HCT116 (cell line): ENCODE data around the gene ZBTB7C. TPM values are rescaled to one million over a fixed set of nuclear protein-coding genes. Genes with fewer than 3 reads are reported as not detected.

Experiments used
- ATAC-seq: fragments of 200-7000 bp; cut with Tn5 transposase; 2 replicates; pipeline ENCODE4 v1.9.1; 2020; ENCODE audit warnings: mild to moderate bottlenecking, moderate library complexity
- BruUV-seq: library from RNA; stranded (reverse); fragments of 400-500 nt; replicated peaks from 2 replicates; lab custom pipeline; 2021; lab: Mats Ljungman, UMichigan
- CTCF ChIA-PET: fragments of 300-600 bp; sonication (Branson Sonifier 250); formaldehyde crosslinking; loops from one replicate; lab custom pipeline; 2021; ENCODE audit warnings: antibody characterized with exemption; lab: Charles Lee
- POLR2A ChIA-PET: fragments of 300-600, 350-600 bp; sonication (Branson Sonifier 250); formaldehyde crosslinking; loops from one replicate; lab custom pipeline; 2021; ENCODE audit warnings: antibody characterized with exemption; lab: Charles Lee
- RAD21 ChIA-PET, 2 experiments: fragments of 300-600 bp; sonication (Branson Sonifier 250); formaldehyde crosslinking; loops; one replicate each; lab custom pipeline; 2023; ENCODE audit warnings: low total read pairs in 2 of 2; ENCODE audit not compliant: uncharacterized antibody in 2 of 2, unreplicated experiment in 2 of 2, low non-redundant PET in 1 of 2; lab: Charles Lee
- DNase-seq: peaks from one replicate; pipeline ENCODE4 v3.0.0-alpha.2; 2010; ENCODE audit warnings: low read depth, low spot score
- H2AFZ ChIP-seq: fragments of 200-600 bp; shearing (Covaris generic), sonication (generic); 2 replicates; pipeline ENCODE4 v1.6.1; 2017; ENCODE audit warnings: low read depth, mixed run types, mixed read lengths, antibody characterized with exemption, low read length; ENCODE audit not compliant: poor library complexity, severe bottlenecking
- H3K27ac ChIP-seq: 2 replicates; pipeline ENCODE4 v1.5.1; 2012; ENCODE audit warnings: low read depth, low read length
- H3K27me3 ChIP-seq: fragments of 200-600 bp; sonication (generic); 2 replicates; pipeline ENCODE4 v1.6.1; 2016; ENCODE audit warnings: mixed run types, low read length, mixed read lengths; ENCODE audit not compliant: insufficient read depth
- H3K36me3 ChIP-seq, 2 experiments: fragments of 200-500 bp in 1 of 2; fragments of 200-600 bp in 1 of 2; sonication (Bioruptor generic) in 1 of 2; sonication (generic) in 1 of 2; 2 replicates each; pipeline versions ENCODE4 v1.5.1 to v1.6.1; 2014 to 2016; ENCODE audit warnings: low read length in 2 of 2, inconsistent platforms in 1 of 2, mixed read lengths in 1 of 2, mixed run types in 1 of 2; ENCODE audit not compliant: insufficient read depth in 2 of 2, control insufficient read depth in 1 of 2
- H3K4me1 ChIP-seq, 2 experiments: fragments of 200-600 bp in 1 of 2; sonication (generic) in 1 of 2; 2 replicates each; pipeline versions ENCODE4 v1.5.1 to v1.6.1; 2012 to 2017; ENCODE audit warnings: low read length in 2 of 2, inconsistent platforms in 1 of 2, mild to moderate bottlenecking in 1 of 2, mixed read lengths in 1 of 2, mixed run types in 1 of 2, moderate library complexity in 1 of 2; ENCODE audit not compliant: insufficient read depth in 2 of 2, control insufficient read depth in 1 of 2
- H3K4me2 ChIP-seq: fragments of 200-600 bp; sonication (generic); 2 replicates; pipeline ENCODE4 v1.6.1; 2017; ENCODE audit warnings: mixed run types, low read length, mixed read lengths
- H3K4me3 ChIP-seq, 2 experiments: fragments of 200-600 bp in 1 of 2; sonication (generic) in 1 of 2; replicated peaks in 1 of 2; 2 replicates each; pipeline ENCODE4 v1.5.1; 2011 to 2016; ENCODE audit warnings: low read length in 2 of 2, control low read depth in 1 of 2, low read depth in 1 of 2, mild to moderate bottlenecking in 1 of 2, mixed read lengths in 1 of 2, mixed run types in 1 of 2
- H3K79me2 ChIP-seq: fragments of 200-600 bp; sonication (generic); 2 replicates; pipeline ENCODE4 v1.6.1; 2017; ENCODE audit warnings: mild to moderate bottlenecking, mixed run types, low read length, moderate library complexity, mixed read lengths; ENCODE audit not compliant: insufficient read depth
- H3K9ac ChIP-seq: fragments of 200-600 bp; sonication (generic); 2 replicates; pipeline ENCODE4 v1.6.1; 2016; ENCODE audit warnings: low read length, mixed read lengths
- H3K9me2 ChIP-seq: fragments of 200-600 bp; sonication (generic), shearing (Covaris generic); 2 replicates; pipeline ENCODE4 v1.6.1; 2017; ENCODE audit warnings: mixed run types, mild to moderate bottlenecking, moderate library complexity; ENCODE audit not compliant: insufficient read depth
- H3K9me3 ChIP-seq, 2 experiments: fragments of 200-500 bp in 1 of 2; fragments of 200-600 bp in 1 of 2; sonication (Bioruptor generic) in 1 of 2; sonication (generic) in 1 of 2; 2 replicates each; pipeline ENCODE4 v1.6.1; 2014 to 2017; ENCODE audit warnings: low read length in 2 of 2, mixed read lengths in 2 of 2, inconsistent platforms in 1 of 2, low read depth in 1 of 2, mild to moderate bottlenecking in 1 of 2, mixed run types in 1 of 2, moderate library complexity in 1 of 2; ENCODE audit not compliant: control insufficient read depth in 1 of 2, insufficient read depth in 1 of 2
- H4K20me1 ChIP-seq: fragments of 200-600 bp; sonication (generic), shearing (Covaris generic); 2 replicates; pipeline ENCODE4 v1.6.1; 2017; ENCODE audit warnings: mixed run types, mild to moderate bottlenecking, moderate library complexity; ENCODE audit not compliant: insufficient read depth
- CBX3 ChIP-seq: IDR thresholded peaks from 2 replicates; pipeline ENCODE4 v1.6.1; 2012; ENCODE audit warnings: low read depth
- CEBPB ChIP-seq: IDR thresholded peaks from 2 replicates; pipeline ENCODE4 v1.6.1; 2012; ENCODE audit warnings: low read depth
- EGR1 ChIP-seq: IDR thresholded peaks from 2 replicates; pipeline ENCODE4 v1.6.1; 2012; ENCODE audit warnings: low read depth
- EZH2phosphoT487 ChIP-seq: fragments of 200-600 bp; IDR thresholded peaks from 2 replicates; pipeline ENCODE4 v1.6.1; 2018; ENCODE audit warnings: antibody characterized with exemption, borderline replicate concordance
- FOSL1 ChIP-seq: IDR thresholded peaks from 2 replicates; pipeline ENCODE4 v1.6.1; 2012; ENCODE audit warnings: low read depth
- JUND ChIP-seq: IDR thresholded peaks from 2 replicates; pipeline ENCODE4 v1.6.1; 2012
- MAX ChIP-seq: IDR thresholded peaks from 2 replicates; pipeline ENCODE4 v1.6.1; 2012
- POLR2AphosphoS5 ChIP-seq: IDR thresholded peaks from 2 replicates; pipeline ENCODE4 v1.6.1; 2011; ENCODE audit warnings: mild to moderate bottlenecking, low read depth, low read length, moderate library complexity
- SIN3A ChIP-seq: IDR thresholded peaks from 2 replicates; pipeline ENCODE4 v1.6.1; 2012; ENCODE audit warnings: low read depth
- SP1 ChIP-seq: IDR thresholded peaks from 2 replicates; pipeline ENCODE4 v1.6.1; 2012; ENCODE audit warnings: low read depth
- SRF ChIP-seq: IDR thresholded peaks from 2 replicates; pipeline ENCODE4 v1.6.1; 2012; ENCODE audit warnings: low read depth
- YY1 ChIP-seq: IDR thresholded peaks from 2 replicates; pipeline ENCODE4 v1.6.1; 2011; ENCODE audit warnings: low read length, low read depth, moderate library complexity, mild to moderate bottlenecking; ENCODE audit not compliant: insufficient replicate concordance; ENCODE audit errors: extremely low read depth
- ZBTB33 ChIP-seq: IDR thresholded peaks from 2 replicates; pipeline ENCODE4 v1.6.1; 2011; ENCODE audit warnings: mild to moderate bottlenecking, low read length, moderate library complexity; ENCODE audit not compliant: insufficient replicate concordance; ENCODE audit errors: extremely low read depth
- ZFX ChIP-seq: fragments of 450-650 bp; IDR thresholded peaks from 2 replicates; pipeline ENCODE4 v1.6.1; 2017
- ZNF274 ChIP-seq: fragments of 200-500 bp; sonication (Bioruptor generic); IDR thresholded peaks from 2 replicates; pipeline ENCODE4 v1.6.1; 2014; ENCODE audit warnings: mild to moderate bottlenecking, low read depth, low read length, inconsistent platforms
- intact Hi-C: fragments of 100-400 bp; cut with micrococcal nuclease; formaldehyde crosslinking; loops from 2 replicates; pipeline ENCODE4 v1.10.0; 2022
- total RNA-seq: library from RNA; stranded (reverse); gene quantifications from one replicate; pipeline ENCODE4 v1.2.1, GENCODE V29; 2021; ENCODE audit not compliant: unreplicated experiment
- TF ChIP-seq, protein P1 (sequence below), 3 experiments: fragments of 200-600 bp in 1 of 3; sonication (generic) in 1 of 3; IDR thresholded peaks in 2 of 3; conservative IDR thresholded peaks in 1 of 3; 2 replicates each; pipeline ENCODE4 v1.5.1; 2012 to 2017; ENCODE audit warnings: low read depth in 2 of 3, low read length in 2 of 3, antibody characterized with exemption in 1 of 3, borderline replicate concordance in 1 of 3, control low read depth in 1 of 3, mild to moderate bottlenecking in 1 of 3, mixed read lengths in 1 of 3, mixed run types in 1 of 3, moderate library complexity in 1 of 3; ENCODE audit not compliant: insufficient read depth in 1 of 3
- TF ChIP-seq, protein P2 (sequence below): IDR thresholded peaks from 2 replicates; pipeline ENCODE4 v1.6.1; 2012; ENCODE audit warnings: low read depth

The ZBTB7C gene
- total RNA-seq, 1 experiment from 2014 or later, result 0.37 TPM

- RAD21 ChIA-PET, result no interaction called here
- Histone ChIP-seq H4K20me1 (no peaks in the 10 kb centered on the region), H3K27ac (no peak overlapping the region), H3K4me3 (no peak overlapping the region), H3K9ac (no peak overlapping the region), H3K9me3 (no peaks in the 10 kb centered on the region; a peak in 1 of 4 replicates), H3K27me3 (no peaks in the 10 kb centered on the region), H3K4me2 (no peak overlapping the region), H3K9me2 (no peaks in the 10 kb centered on the region), H2AFZ (no peak overlapping the region), H3K36me3 (no peaks in the 10 kb centered on the region), H3K79me2 (no peaks in the 10 kb centered on the region), H3K4me1 (no peaks in the 10 kb centered on the region)
- ATAC-seq (no peak), DNase-seq (no peak)
- CTCF ChIA-PET, result interaction anchor here (0.7 kb wide), 1 partner anchor 25 kb away, joined by 3 read pairs; no protein-coding TSS in a partner anchor
- TF ChIP-seq, protein P1, sequence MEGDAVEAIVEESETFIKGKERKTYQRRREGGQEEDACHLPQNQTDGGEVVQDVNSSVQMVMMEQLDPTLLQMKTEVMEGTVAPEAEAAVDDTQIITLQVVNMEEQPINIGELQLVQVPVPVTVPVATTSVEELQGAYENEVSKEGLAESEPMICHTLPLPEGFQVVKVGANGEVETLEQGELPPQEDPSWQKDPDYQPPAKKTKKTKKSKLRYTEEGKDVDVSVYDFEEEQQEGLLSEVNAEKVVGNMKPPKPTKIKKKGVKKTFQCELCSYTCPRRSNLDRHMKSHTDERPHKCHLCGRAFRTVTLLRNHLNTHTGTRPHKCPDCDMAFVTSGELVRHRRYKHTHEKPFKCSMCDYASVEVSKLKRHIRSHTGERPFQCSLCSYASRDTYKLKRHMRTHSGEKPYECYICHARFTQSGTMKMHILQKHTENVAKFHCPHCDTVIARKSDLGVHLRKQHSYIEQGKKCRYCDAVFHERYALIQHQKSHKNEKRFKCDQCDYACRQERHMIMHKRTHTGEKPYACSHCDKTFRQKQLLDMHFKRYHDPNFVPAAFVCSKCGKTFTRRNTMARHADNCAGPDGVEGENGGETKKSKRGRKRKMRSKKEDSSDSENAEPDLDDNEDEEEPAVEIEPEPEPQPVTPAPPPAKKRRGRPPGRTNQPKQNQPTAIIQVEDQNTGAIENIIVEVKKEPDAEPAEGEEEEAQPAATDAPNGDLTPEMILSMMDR (IDR thresholded peaks at IDR 0.05 in 2 of 3, conservative IDR thresholded peaks at IDR 0.05 in 1 of 3; ENCODE audit: borderline replicate concordance in 1 of 3, insufficient read depth in 1 of 3, low read depth in 2 of 3, low read length in 2 of 3), result no peak
- no peak for TF ChIP-seq SIN3A
- no peak for TF ChIP-seq EGR1
- TF ChIP-seq, protein P2, sequence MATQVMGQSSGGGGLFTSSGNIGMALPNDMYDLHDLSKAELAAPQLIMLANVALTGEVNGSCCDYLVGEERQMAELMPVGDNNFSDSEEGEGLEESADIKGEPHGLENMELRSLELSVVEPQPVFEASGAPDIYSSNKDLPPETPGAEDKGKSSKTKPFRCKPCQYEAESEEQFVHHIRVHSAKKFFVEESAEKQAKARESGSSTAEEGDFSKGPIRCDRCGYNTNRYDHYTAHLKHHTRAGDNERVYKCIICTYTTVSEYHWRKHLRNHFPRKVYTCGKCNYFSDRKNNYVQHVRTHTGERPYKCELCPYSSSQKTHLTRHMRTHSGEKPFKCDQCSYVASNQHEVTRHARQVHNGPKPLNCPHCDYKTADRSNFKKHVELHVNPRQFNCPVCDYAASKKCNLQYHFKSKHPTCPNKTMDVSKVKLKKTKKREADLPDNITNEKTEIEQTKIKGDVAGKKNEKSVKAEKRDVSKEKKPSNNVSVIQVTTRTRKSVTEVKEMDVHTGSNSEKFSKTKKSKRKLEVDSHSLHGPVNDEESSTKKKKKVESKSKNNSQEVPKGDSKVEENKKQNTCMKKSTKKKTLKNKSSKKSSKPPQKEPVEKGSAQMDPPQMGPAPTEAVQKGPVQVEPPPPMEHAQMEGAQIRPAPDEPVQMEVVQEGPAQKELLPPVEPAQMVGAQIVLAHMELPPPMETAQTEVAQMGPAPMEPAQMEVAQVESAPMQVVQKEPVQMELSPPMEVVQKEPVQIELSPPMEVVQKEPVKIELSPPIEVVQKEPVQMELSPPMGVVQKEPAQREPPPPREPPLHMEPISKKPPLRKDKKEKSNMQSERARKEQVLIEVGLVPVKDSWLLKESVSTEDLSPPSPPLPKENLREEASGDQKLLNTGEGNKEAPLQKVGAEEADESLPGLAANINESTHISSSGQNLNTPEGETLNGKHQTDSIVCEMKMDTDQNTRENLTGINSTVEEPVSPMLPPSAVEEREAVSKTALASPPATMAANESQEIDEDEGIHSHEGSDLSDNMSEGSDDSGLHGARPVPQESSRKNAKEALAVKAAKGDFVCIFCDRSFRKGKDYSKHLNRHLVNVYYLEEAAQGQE, result no peak
- no peak for TF ChIP-seq CEBPB
- TF ChIP-seq MAX, result no peak
- TF ChIP-seq ZFX, result no peak
- TF ChIP-seq EZH2phosphoT487, result no peak
- no peak for TF ChIP-seq POLR2AphosphoS5
- TF ChIP-seq ZNF274, result no peak
- TF ChIP-seq YY1, result no peak
- no peak for TF ChIP-seq JUND
- no peak for TF ChIP-seq CBX3
- no peak for TF ChIP-seq FOSL1
- TF ChIP-seq SRF, result no peak
- no peak for TF ChIP-seq SP1
- no peak for TF ChIP-seq ZBTB33
- POLR2A ChIA-PET, result no interaction called here
- BruUV-seq, result no TSS peak
- intact Hi-C loops, result no loop called here
These were observed 152.3 kb downstream of the ZBTB7C start for GRCh38 chr18:48256848-48257247.
